Effector memory CD8-positive, alpha-beta T cell (primary cell): ENCODE results near the gene TAS2R60.
A peak's percentile ranks its signal among the peaks of the same experiment; 100 is the strongest.
"Not testable (repeated sequence)": the region's sequence is repeated elsewhere in the genome, so short reads cannot be mapped to it uniquely, and the experiment has no call there.

Source experiments
- ATAC-seq: fragments of 150-1000 bp; cut with Tn5 transposase; replicated peaks from 2 replicates; pipeline ENCODE4 v1.10.0; 2021; ENCODE audit warnings: mild to moderate bottlenecking, moderate library complexity
- DNase-seq, 3 experiments: peaks; one replicate each; pipeline ENCODE4 v3.0.0; 2021
- H3K27ac Mint-ChIP-seq, 2 donors: one replicate each; pipeline ENCODE4 v1.8.0; 2022; ENCODE audit warnings: mild to moderate bottlenecking in 2 of 2, mixed read lengths in 2 of 2, moderate library complexity in 2 of 2
- H3K27me3 Mint-ChIP-seq, 2 donors: one replicate each; pipeline ENCODE4 v1.8.0; 2022; ENCODE audit warnings: mixed read lengths in 2 of 2
- H3K36me3 Mint-ChIP-seq: one replicate; pipeline ENCODE4 v1.8.0; 2022; ENCODE audit warnings: mild to moderate bottlenecking, moderate library complexity, mixed read lengths; ENCODE audit not compliant: insufficient read depth
- H3K4me1 Mint-ChIP-seq, 2 donors: one replicate each; pipeline ENCODE4 v1.8.0; 2022; ENCODE audit warnings: low read depth in 2 of 2, mixed read lengths in 2 of 2
- H3K4me3 Mint-ChIP-seq, 2 donors: one replicate each; pipeline ENCODE4 v1.8.0; 2022; ENCODE audit warnings: mild to moderate bottlenecking in 2 of 2, mixed read lengths in 2 of 2, moderate library complexity in 2 of 2
- H3K9me3 Mint-ChIP-seq, 2 donors: one replicate each; pipeline ENCODE4 v1.8.0; 2022; ENCODE audit warnings: mixed read lengths in 2 of 2

Gene TAS2R60

DNA sequence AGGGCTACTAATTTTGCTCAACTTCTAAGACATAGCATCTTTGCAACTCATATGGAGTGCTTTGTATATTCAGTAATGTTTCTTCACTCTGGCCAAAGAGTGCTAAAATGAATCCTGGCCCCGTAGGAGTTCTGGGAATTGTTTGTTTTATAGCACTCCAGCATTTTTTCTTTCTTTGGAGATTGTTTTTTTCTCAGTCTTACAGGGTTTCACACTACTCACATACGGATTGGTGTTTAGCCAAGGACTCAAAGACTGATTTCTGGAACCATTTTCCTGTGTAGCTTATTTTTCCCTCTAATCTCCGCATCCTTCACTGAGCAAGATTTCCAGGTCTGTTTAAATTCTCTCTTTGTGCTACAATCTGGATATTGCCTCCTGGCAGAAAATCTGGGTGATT is 40.9 kb downstream of the TAS2R60 start:
- ATAC-seq = no peak
- peaks cover 0 to 12% of the 10 kb centered on the region in 2 donors for H3K4me1 Mint-ChIP-seq
- no peak overlapping the region for H3K27ac Mint-ChIP-seq
- no peak overlapping the region for H3K4me3 Mint-ChIP-seq
- no peaks in the 10 kb centered on the region for H3K36me3 Mint-ChIP-seq
- no peak for DNase-seq
- H3K27me3 Mint-ChIP-seq = peaks cover 15 to 21% of the 10 kb centered on the region in 2 donors
- H3K9me3 Mint-ChIP-seq = no peaks in the 10 kb centered on the region

DNA sequence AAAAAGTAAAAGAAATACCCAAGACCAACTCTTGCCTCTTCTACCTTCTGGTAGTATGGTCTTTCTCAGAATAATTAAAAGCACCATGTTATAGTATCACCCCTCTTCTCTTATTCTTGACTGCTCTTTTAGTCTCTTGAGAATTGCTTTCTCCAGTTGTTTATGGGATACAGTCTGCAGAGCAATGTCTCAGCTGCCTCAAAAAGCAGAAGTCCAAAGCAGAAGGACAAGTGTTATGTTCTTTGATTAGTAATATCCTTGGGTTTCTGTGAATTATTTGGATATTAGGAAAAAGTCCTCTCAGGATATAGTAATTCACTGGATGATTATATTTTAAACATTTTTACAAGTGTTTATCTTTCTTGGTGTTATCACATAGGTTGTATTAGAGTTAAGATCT is 41.8 kb downstream of the TAS2R60 start:
- no peak overlapping the region for H3K4me3 Mint-ChIP-seq

DNA sequence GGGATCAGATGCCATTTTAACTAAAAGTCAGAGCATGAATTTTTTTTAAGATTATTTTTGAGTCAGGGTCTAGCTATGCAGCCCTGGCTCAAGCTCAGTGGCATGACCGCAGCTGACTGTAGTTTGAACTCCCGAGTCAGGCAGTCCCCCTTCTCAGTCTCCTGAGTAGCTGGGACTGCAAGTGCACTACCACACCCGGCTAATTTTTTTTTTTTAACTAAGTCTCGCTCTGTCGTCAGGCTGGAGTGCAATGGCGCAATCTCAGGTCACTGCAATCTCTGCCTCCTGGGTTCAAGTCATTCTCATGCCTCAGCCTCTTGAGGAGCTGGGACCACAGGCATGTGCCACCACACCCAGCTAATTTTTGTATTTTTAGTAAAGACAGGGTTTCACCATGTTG is 42.2 kb downstream of the TAS2R60 start:
- H3K4me3 Mint-ChIP-seq = no peak overlapping the region
- DNase-seq = no peak
- H3K36me3 Mint-ChIP-seq = no peaks in the 10 kb centered on the region
- peaks cover 15 to 22% of the 10 kb centered on the region in 2 donors for H3K27me3 Mint-ChIP-seq
- no peak for ATAC-seq
- no peak overlapping the region for H3K27ac Mint-ChIP-seq
- H3K4me1 Mint-ChIP-seq = peaks cover 0 to 8% of the 10 kb centered on the region in 2 donors
- H3K9me3 Mint-ChIP-seq = no peaks in the 10 kb centered on the region

More for the DNA sequence above, 41.8 kb downstream of the TAS2R60 start:
- no peaks in the 10 kb centered on the region for H3K9me3 Mint-ChIP-seq
- no peak for DNase-seq
- no peaks in the 10 kb centered on the region for H3K36me3 Mint-ChIP-seq
- no peak for ATAC-seq
- H3K4me1 Mint-ChIP-seq = peaks cover 0 to 12% of the 10 kb centered on the region in 2 donors
- peaks cover 15 to 22% of the 10 kb centered on the region in 2 donors for H3K27me3 Mint-ChIP-seq
- H3K27ac Mint-ChIP-seq = no peak overlapping the region

DNA sequence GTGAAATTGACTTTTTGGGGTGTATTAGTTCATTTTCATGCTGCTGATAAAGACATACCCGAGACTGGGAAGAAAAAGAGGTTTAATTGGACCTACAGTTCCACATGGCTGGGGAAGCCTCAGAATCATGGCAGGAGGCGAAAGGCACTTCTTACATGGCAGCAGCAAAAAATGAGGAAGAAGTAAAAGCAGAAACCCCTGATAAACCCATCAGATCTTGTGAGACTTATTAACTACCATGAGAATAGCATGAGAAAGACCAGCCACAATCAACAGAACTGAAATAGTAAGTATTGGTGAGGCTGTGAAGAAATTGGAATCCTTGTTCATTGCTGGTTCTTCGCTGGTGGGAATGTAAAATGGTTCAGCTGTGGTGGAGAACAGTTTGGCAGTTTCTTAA is 43.0 kb downstream of the TAS2R60 start:
- not testable (repeated sequence) for H3K4me1 Mint-ChIP-seq, H3K9me3 Mint-ChIP-seq, H3K36me3 Mint-ChIP-seq, H3K4me3 Mint-ChIP-seq, ATAC-seq, H3K27ac Mint-ChIP-seq, DNase-seq
- peaks cover 15 to 22% of the 10 kb centered on the region in 2 donors for H3K27me3 Mint-ChIP-seq

DNA sequence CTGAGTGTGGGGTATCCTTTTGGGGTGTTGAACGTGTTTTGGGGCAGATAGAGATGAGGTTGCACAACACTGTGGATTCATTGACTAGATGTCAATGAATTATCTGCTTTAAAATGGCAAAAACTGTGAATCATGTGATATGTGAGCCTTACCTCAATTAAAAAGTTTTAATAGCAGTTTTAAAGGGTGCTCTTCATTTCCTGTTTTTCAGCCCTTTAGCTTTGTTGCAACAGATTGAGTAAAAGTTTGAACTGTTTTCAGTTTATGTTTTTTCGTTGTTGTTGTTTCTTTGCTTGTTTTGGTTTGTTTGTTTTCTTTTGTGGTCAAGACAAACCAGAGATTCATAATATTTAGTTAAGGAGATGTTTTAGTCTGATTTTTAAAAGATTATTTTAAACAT is 43.8 kb downstream of the TAS2R60 start:
- no peak overlapping the region for H3K27ac Mint-ChIP-seq
- ATAC-seq = no peak
- DNase-seq = no peak
- no peaks in the 10 kb centered on the region for H3K36me3 Mint-ChIP-seq
- H3K27me3 Mint-ChIP-seq = peaks cover 15 to 22% of the 10 kb centered on the region in 2 donors
- no peak overlapping the region for H3K4me3 Mint-ChIP-seq
- H3K4me1 Mint-ChIP-seq = peaks cover 0 to 3% of the 10 kb centered on the region in 2 donors
- H3K9me3 Mint-ChIP-seq = no peaks in the 10 kb centered on the region

DNA sequence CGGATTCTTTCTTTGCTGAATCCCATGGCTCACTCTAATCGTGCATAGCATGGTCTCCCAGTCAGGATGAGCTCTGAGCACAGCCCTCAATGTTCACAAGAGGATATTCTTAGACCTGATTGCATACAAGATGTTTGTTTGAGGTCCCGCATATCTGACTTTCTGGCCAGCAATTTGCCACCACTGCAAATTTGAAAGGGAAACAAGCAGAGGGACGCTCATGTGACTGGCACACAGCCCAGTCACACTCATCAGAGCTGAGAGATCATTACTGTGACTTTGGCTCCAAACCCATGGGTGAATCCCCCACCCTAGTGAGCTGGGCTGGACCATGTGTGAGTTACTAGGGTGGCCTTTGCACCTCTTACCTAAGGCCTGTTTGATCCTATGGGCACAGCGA is 44.3 kb downstream of the TAS2R60 start:
- Mint-ChIP-seq H3K27me3 (peaks cover 15 to 22% of the 10 kb centered on the region in 2 donors), H3K36me3 (no peaks in the 10 kb centered on the region), H3K4me3 (no peak overlapping the region), H3K9me3 (no peaks in the 10 kb centered on the region), H3K4me1 (peaks cover 0 to 6% of the 10 kb centered on the region in 2 donors), H3K27ac (no peak overlapping the region)
- ATAC-seq = no peak
- DNase-seq = no peak

DNA sequence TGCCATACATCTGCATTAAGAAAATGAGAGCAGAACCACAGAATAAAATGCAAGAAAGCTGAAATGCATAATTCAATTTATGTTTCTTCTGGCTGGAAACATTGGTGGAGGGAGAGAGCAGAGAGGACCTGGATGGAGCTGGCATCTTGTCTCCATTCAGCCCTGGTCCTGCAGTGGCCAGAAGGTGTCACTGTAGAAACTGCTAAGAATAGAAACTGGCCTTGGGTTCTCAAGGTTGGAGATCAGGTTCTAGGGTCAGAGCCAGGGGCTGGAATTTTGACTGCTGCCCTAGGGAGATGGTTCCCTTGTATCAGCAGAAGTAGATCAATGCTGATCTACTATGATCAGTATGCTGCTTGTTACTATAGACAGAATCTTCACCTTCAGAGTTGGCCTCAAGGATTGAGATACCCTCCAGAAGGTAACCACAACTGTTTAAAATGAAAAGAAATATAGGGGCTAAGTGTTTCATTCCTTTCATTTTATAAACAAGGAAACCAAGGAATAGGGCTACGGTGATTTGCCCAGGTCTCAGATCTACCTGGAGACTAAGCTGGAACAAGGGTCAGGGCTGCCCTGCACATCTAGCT is 47.6 kb downstream of the TAS2R60 start:
- no peaks in the 10 kb centered on the region for H3K36me3 Mint-ChIP-seq
- H3K9me3 Mint-ChIP-seq = no peaks in the 10 kb centered on the region
- peaks cover 10 to 19% of the 10 kb centered on the region in 2 donors for H3K27me3 Mint-ChIP-seq
- peaks cover 7 to 13% of the 10 kb centered on the region in 2 donors for H3K4me1 Mint-ChIP-seq
- no peak for ATAC-seq
- no peak overlapping the region for H3K27ac Mint-ChIP-seq
- no peak overlapping the region for H3K4me3 Mint-ChIP-seq
- DNase-seq = no peak

DNA sequence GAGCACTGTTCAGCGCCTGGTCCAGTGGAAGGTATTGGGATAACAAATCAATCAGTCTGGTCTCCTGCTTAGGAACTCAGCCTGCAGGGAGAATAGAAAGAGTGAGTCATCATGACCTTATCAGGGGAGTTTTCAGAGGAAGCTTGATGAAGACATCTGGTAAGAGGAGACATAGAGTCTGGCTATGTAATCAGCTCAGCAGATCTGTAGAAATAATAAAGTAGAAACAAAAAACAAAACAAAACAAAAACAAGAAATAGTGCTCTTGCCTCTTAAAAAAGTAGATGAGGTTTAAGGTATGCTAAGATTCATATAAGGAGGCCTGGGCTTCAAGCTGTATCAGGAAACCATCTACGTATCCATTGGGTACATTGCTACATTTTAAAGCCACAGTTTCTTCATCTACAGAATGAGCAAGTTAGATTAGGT is 48.8 kb downstream of the TAS2R60 start:
- Mint-ChIP-seq H3K27ac (peak overlapping the region in 1 of 2 donors; percentile 45), H3K36me3 (no peaks in the 10 kb centered on the region), H3K4me3 (no peak overlapping the region), H3K27me3 (peaks cover 12 to 13% of the 10 kb centered on the region in 2 donors), H3K9me3 (no peaks in the 10 kb centered on the region), H3K4me1 (peaks cover 7 to 13% of the 10 kb centered on the region in 2 donors)
- DNase-seq (no peak), ATAC-seq (peak; percentile 26)

DNA sequence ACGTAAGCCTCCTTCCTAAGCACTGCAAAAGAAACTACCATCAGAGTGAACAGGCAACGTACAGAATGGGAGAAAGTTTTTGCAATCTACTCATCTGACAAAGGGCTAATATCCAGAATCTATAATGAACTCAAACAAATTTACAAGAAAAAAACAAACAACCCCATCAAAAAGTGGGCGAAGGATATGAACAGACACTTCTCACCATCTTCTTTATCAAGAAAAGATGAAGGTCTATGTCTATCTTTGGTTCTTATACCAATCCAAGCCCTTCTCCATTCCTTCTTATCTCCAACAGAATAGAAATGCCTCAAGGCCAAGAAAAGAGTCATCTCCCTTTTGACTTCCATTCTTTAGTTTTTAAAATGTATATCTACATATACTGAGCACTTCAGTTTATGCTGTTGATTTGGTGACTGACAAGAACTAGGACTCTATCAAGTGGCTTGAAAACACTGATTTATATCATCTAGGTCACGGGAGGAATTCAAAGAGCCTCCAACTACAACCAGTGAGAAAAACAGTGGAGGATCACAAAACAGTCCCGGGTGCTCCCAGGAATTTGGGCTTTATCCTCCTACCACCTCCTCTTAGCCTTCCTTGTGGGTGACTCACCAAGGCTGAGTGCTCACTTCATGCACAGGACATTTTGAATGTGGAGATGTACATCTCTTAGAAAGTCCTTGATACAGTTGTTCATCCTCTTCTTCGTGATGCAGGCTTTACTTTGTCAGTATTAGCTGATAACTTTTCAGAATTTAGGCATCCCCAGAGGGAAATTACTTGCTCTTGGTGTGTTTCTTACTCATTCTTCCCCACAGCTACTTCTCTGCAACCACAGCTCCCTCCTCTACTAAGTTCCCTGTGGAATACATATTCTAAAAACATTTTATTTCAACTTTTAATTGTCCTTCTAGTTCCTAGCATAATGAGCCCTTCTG is 49.8 kb downstream of the TAS2R60 start:
- no peaks in the 10 kb centered on the region for H3K9me3 Mint-ChIP-seq
- H3K4me1 Mint-ChIP-seq = peaks cover 7 to 13% of the 10 kb centered on the region in 2 donors
- peaks cover 18 to 19% of the 10 kb centered on the region in 2 donors for H3K27me3 Mint-ChIP-seq
- DNase-seq (no peak), ATAC-seq (no peak)
- H3K36me3 Mint-ChIP-seq = no peaks in the 10 kb centered on the region
- no peak overlapping the region for H3K4me3 Mint-ChIP-seq
- peak overlapping the region; percentile 61 to 82 for H3K27ac Mint-ChIP-seq

DNA sequence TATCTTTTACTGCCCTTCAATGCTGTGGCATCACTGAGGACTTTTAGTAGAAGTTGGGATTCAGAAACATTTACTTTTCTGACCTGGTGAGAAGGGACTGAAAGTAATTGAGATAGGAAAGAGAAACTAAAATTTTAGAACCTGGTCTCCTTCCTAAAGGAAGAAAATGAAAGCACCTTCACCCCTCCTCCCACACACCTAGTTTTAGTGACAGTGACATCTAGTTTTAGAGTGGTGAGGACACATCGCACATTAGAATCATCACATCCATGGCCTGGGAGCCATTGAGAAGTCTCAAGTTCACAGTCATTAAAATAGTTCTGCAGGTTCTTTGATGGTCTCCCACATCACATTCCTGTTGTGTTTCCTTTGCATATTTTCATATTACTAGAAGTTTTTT is 50.5 kb downstream of the TAS2R60 start:
- no peaks in the 10 kb centered on the region for H3K9me3 Mint-ChIP-seq
- no peak overlapping the region for H3K4me3 Mint-ChIP-seq
- H3K27me3 Mint-ChIP-seq = peaks cover 11 to 12% of the 10 kb centered on the region in 2 donors
- peak overlapping the region; percentile 61 to 82 for H3K27ac Mint-ChIP-seq
- peaks cover 7 to 13% of the 10 kb centered on the region in 2 donors for H3K4me1 Mint-ChIP-seq
- no peak for DNase-seq
- peak; percentile 24 for ATAC-seq
- no peaks in the 10 kb centered on the region for H3K36me3 Mint-ChIP-seq
